Lung (tissue), 12 donors: ENCODE data around the gene BTBD19. TPM values are rescaled to one million over a fixed set of nuclear protein-coding genes. Genes with fewer than 3 reads are reported as not detected.

Experiments
- ATAC-seq: fragments of 200-7000 bp; cut with Tn5 transposase; one replicate; pipeline ENCODE4 v1.9.1; 2020; ENCODE audit warnings: moderate number of reproducible peaks; ENCODE audit not compliant: insufficient read depth, low FRiP score
- DNase-seq, 3 donors: peaks; one replicate each; pipeline ENCODE4 v3.0.0-alpha.2; 2013 to 2017
- H3K27ac ChIP-seq, 2 donors: one replicate each; pipeline ENCODE4 v1.5.1; 2013; ENCODE audit warnings: mild to moderate bottlenecking in 2 of 2, moderate library complexity in 2 of 2, control low read depth in 1 of 2, inconsistent platforms in 1 of 2, low read depth in 1 of 2, low read length in 1 of 2
- H3K27me3 ChIP-seq, 3 donors: one replicate each; pipeline ENCODE4 v1.5.1; 2013; ENCODE audit warnings: low read length in 2 of 3; ENCODE audit not compliant: control insufficient read depth in 3 of 3, insufficient read depth in 3 of 3
- H3K36me3 ChIP-seq, 4 donors: one replicate each; pipeline ENCODE4 v1.5.1; 2013; ENCODE audit warnings: low read length in 4 of 4, mild to moderate bottlenecking in 1 of 4, moderate library complexity in 1 of 4; ENCODE audit not compliant: control insufficient read depth in 4 of 4, insufficient read depth in 4 of 4
- H3K4me1 ChIP-seq, 5 donors: one replicate each; pipeline ENCODE4 v1.5.1; 2013; ENCODE audit warnings: low read length in 5 of 5, mild to moderate bottlenecking in 2 of 5, moderate library complexity in 1 of 5; ENCODE audit not compliant: control insufficient read depth in 5 of 5, insufficient read depth in 5 of 5
- H3K4me3 ChIP-seq: one replicate; pipeline ENCODE4 v1.5.1; 2013; ENCODE audit warnings: mild to moderate bottlenecking, control low read depth, moderate library complexity
- H3K9ac ChIP-seq, 2 donors: one replicate each; pipeline ENCODE4 v1.5.1; 2013; ENCODE audit warnings: low read length in 2 of 2, control low read depth in 1 of 2; ENCODE audit not compliant: insufficient read depth in 1 of 2
- H3K9me3 ChIP-seq, 4 donors: one replicate each; pipeline ENCODE4 v1.5.1; 2013; ENCODE audit warnings: low read length in 3 of 4, mild to moderate bottlenecking in 1 of 4, moderate library complexity in 1 of 4; ENCODE audit not compliant: control insufficient read depth in 4 of 4, insufficient read depth in 3 of 4
- CTCF ChIP-seq: IDR thresholded peaks from 2 replicates; pipeline ENCODE4 v1.5.1; 2012; ENCODE audit warnings: mild to moderate bottlenecking; ENCODE audit errors: control extremely low read depth, extremely low read depth
- WGBS, 2 donors: extraction: QIAGEN DNeasy Blood & Tissue Kit; methylation state at CpG; one replicate each; pipeline ENCODE4 v1.1.7; 2013; 5-methylcytosine and 5-hydroxymethylcytosine counted together
- polyA plus RNA-seq, 2 donors: library from polyadenylated mRNA; stranded (reverse); fragments of 200-250 nt; gene quantifications; one replicate each; pipeline ENCODE4 v1.2.1, GENCODE V29; 2013
- total RNA-seq, 2 donors: library from RNA; depleted of rRNA in 1 of 2; stranded (reverse); fragments of >200 nt in 1 of 2; gene quantifications; one replicate each; pipeline ENCODE4 v1.2.1, GENCODE V29; 2014 to 2021
- donor health status: control.
- donor health status: control.
- donor health status: Bipolar disorder and iron deficiency.
- donor health status: healthy.
- donor health status: DM: yes; HTN: yes; CAD: no.

BTBD19 gene
- total and polyA plus RNA-seq, 4 donors: 5.6 to 20.0 (median 10.4) TPM

GRCh38 chr1:44775078-44775929 is 33.0 kb upstream of the BTBD19 start, which contains the start of gene RPS8:
Gene RPS8 (plus strand): TSS chr1:44775540. CDS start chr1:44775597, 57 bp downstream.
- peaks cover 0 to 24% (median 13%) of the 10 kb centered on the region in 5 donors for H3K4me1 ChIP-seq
- peak within 1 kb of the TSS; percentile 94 for H3K4me3 ChIP-seq
- H3K27ac ChIP-seq: peak within 1 kb of the TSS; percentile 94 to 97
- peak within 1 kb of the TSS; percentile 98 to 99 for H3K9ac ChIP-seq
- ATAC-seq: peak; percentile 89
- H3K36me3 ChIP-seq: peaks cover 12 to 27% (median 24%) of the 10 kb centered on the region in 4 donors
- no peaks in the 10 kb centered on the region for H3K9me3 ChIP-seq
- peak; percentile 94 to 98 (median 97) for DNase-seq
- no peaks in the 10 kb centered on the region for H3K27me3 ChIP-seq
- WGBS, 2 donors: 0% methylated on average over 65 of the region's 65 CpGs
- TF ChIP-seq CTCF: no peak

GRCh38 chr1:44775930-44776729 is 32.2 kb upstream of the BTBD19 start:
- ATAC-seq (peak; percentile 12), DNase-seq (no peak)
- Histone ChIP-seq H3K4me1 (peaks cover 0 to 24% (median 13%) of the 10 kb centered on the region in 5 donors), H3K4me3 (peak overlapping the region; percentile 94), H3K27ac (peak overlapping the region; percentile 94 to 97), H3K36me3 (peaks cover 12 to 33% (median 28%) of the 10 kb centered on the region in 4 donors), H3K9ac (peak overlapping the region; percentile 86 to 93), H3K27me3 (no peaks in the 10 kb centered on the region), H3K9me3 (no peaks in the 10 kb centered on the region)
- 7% methylated on average over 35 to 36 of the region's 36 CpGs for WGBS, 2 donors
- no peak for TF ChIP-seq CTCF

- H3K4me1 ChIP-seq: peaks cover 0 to 24% (median 13%) of the 10 kb centered on the region in 5 donors
- DNase-seq (no peak), ATAC-seq (no peak)
- H3K27me3 ChIP-seq: no peaks in the 10 kb centered on the region
- WGBS, 2 donors: 52 to 56% methylated on average over 12 of the region's 12 CpGs
- peak overlapping the region in 1 of 2 donors; percentile 97 for H3K27ac ChIP-seq
- peaks cover 12 to 36% (median 30%) of the 10 kb centered on the region in 4 donors for H3K36me3 ChIP-seq
- no peaks in the 10 kb centered on the region for H3K9me3 ChIP-seq
- TF ChIP-seq CTCF: no peak
- peak overlapping the region; percentile 94 for H3K4me3 ChIP-seq
- peak overlapping the region; percentile 86 to 93 for H3K9ac ChIP-seq
These were observed 31.6 kb upstream of the BTBD19 start for GRCh38 chr1:44776730-44777068.
